C4-2B (cell line): Measurements from ENCODE around the gene P3H2.

ENCODE experiments used
- ZFX ChIP-seq: fragments of 450-650 bp; IDR thresholded peaks from 2 replicates; pipeline ENCODE4 v1.6.1; 2017
- TF ChIP-seq, protein P1 (sequence below): fragments of 450-650 bp; conservative IDR thresholded peaks from 2 replicates; pipeline ENCODE4 v1.5.1; 2017; ENCODE audit warnings: mild to moderate bottlenecking

DNA sequence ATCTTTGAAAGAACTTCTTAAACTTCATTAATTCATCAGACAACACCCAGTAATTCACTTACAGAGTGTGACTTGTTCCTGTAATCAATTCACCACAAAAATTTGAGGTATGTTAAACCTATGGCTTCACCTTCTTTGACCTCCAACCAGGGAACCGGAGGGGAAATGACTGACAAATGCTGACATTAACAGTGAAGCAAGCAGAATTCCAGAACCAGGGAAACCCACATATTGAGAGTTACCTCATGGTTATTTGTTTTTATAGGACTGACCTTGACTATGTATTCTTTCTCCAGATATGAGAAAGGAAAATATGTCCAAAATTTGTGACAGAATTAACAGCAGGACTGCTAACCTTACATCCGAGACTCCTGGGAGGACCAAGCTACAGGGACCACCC lies 2.7 kb downstream of the P3H2 start:
- TF ChIP-seq, protein P1, sequence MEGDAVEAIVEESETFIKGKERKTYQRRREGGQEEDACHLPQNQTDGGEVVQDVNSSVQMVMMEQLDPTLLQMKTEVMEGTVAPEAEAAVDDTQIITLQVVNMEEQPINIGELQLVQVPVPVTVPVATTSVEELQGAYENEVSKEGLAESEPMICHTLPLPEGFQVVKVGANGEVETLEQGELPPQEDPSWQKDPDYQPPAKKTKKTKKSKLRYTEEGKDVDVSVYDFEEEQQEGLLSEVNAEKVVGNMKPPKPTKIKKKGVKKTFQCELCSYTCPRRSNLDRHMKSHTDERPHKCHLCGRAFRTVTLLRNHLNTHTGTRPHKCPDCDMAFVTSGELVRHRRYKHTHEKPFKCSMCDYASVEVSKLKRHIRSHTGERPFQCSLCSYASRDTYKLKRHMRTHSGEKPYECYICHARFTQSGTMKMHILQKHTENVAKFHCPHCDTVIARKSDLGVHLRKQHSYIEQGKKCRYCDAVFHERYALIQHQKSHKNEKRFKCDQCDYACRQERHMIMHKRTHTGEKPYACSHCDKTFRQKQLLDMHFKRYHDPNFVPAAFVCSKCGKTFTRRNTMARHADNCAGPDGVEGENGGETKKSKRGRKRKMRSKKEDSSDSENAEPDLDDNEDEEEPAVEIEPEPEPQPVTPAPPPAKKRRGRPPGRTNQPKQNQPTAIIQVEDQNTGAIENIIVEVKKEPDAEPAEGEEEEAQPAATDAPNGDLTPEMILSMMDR, result no peak
- no peak for TF ChIP-seq ZFX
